ENCODE results near the gene UGT2B17. TPM values are rescaled to one million over a fixed set of nuclear protein-coding genes. Genes with fewer than 3 reads are reported as not detected.

The UGT2B17 gene
- total RNA-seq, 1 experiment from 2014 or later, result not detected

DNA sequence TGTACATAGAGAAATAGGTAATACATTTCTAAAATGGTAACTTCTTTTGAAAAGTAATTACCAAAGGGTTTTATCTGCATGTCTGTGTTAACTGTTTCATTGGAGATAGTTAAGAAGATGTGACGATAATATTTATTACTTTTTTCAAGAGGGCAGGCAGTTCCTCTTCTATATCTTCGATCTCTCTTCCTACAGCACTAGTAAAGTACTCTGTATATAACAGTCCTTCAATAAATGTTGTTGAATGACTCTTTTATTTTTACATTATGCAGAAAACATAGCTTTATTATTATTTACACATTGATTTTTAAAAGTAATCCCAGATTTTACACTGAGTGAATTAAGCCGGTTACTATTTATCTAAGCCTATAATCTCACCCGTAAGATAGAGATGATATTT is 77.1 kb downstream of the UGT2B17 start:
- no peak for DNase-seq (ENCODE audit: low spot score)
- in situ Hi-C loops (cut with HindIII; ENCODE audit: low sequenced_read_pairs), result no loop called here

DNA sequence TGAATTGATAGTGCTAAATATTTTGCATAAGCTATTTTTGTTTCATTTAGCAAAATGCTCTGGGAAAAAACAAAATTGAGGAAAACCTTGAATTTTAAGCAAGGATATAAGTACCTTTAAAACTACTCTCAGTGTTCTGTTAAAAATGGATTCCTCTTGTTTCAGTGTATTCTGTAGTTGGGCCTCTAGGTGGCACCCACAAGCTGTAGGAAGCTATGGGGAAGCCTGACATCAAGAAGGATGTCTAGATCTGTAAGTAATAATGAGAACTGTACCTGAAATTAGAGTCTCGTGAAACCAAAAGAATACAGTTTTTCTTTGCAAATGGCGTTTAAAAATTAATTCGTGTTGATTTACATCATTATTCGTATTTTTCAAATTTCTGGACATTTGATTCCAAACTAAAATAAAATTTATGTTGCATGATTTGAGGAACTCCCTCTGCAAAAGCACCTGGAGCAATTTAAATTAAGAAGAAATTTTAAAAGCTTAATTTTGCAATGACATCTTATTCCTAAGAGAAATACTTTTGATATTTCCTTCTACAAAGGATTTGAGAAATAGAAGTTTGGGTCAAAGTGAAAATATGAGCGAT is 77.6 kb downstream of the UGT2B17 start:
- DNase-seq (ENCODE audit: low spot score), result peak; percentile 62
- in situ Hi-C loops (cut with HindIII; ENCODE audit: low sequenced_read_pairs), result no loop called here

DNA sequence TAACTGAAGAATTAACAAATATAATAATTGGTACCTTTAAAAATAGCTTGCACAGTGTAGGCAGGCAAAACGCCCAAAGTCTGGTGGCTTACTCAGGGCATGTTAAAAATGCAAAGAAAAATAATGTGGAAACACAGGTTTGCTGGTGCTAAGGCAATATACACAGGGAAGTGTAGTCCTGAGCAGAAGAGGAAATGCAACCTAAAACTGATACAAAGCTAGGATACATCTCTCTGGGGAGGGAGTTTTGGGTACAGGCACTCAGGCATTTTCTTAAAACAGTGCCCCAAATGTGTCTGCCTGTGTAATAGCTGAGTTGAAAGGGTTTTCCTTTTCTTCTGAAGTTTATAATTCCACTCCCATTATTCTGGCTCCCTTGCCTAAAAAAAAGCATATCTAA is 81.4 kb downstream of the UGT2B17 start:
- no peak for DNase-seq (ENCODE audit: low spot score)
- in situ Hi-C loops (cut with HindIII; ENCODE audit: low sequenced_read_pairs), result no loop called here

DNA sequence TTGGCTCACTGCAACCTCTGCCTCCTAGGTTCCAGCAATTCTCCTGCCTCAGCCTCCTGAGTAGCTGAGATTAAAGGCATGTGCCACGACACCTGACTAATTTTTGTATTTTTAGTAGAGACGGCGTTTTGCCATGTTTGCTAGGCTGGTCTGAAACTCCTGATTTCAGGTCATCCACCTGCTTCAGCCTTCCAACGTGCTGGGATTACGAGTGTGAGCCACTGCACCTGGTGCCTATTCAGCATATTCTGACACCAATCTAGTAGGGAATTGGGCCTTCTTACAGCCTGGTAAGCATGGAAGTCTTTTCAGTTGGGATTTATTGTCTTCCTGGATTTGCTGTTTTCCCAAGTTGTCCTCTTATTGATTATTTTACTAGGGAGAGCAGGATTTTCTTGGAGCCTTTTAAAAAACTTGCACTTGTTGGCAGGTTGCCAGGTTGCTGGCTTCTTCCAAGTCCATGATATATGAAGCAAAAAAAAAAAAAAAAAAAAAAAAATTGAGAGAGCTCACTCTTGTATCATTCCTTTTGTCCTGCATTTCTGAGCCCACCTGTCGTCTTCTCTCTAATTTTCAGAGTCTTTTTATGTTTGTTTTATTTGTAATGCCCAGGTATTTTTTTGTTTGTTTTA is 85.2 kb downstream of the UGT2B17 start:
- in situ Hi-C loops (cut with HindIII; ENCODE audit: low sequenced_read_pairs), result no loop called here
- peak; percentile 2 for DNase-seq (ENCODE audit: low spot score)

DNA sequence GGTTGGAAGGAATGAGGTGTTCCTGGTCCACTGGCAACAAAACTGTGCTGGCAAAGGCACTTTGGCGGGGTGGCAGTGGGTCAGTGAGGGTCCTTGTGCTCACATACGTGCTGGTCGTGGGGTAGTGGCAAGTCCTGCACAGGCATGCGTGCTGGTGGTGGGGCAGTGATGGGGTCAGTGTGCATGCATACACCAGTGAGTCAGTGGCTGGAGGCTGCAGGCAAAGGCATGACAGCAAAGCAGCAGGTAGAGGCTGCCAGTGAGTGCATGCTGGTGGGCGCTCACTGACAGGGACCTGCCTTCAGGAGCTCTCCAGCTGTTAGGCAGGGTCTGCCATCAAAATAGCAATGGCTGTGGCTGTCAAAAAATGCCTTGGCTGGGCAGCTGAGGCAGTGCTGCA is 86.8 kb downstream of the UGT2B17 start:
- in situ Hi-C loops (cut with HindIII; ENCODE audit: low sequenced_read_pairs), result no loop called here
- no peak for DNase-seq (ENCODE audit: low spot score)

Other genes starting within 250 kb of the UGT2B17 start
- gene YTHDC1, start 226.2 kb downstream of the UGT2B17 start, total RNA-seq (2014; rRNA removed; shearing (Covaris generic)), result 7.1 and 25.8 TPM in 2 replicates
- not detected in 2 replicates for gene TMPRSS11E, start 128.9 kb downstream of the UGT2B17 start, total RNA-seq (2014; rRNA removed; shearing (Covaris generic))
- not detected in 2 replicates for gene UGT2B15, start 94.3 kb upstream of the UGT2B17 start, total RNA-seq (2014; rRNA removed; shearing (Covaris generic))
- gene UGT2B10, start 239.7 kb upstream of the UGT2B17 start, total RNA-seq (2014; rRNA removed; shearing (Covaris generic)), result not detected in 2 replicates

All from G401 (cell line).